IPS-18c (cell line): ENCODE measurements around the gene MYH6.
"Not testable (repeated sequence)": the region's sequence is repeated elsewhere in the genome, so short reads cannot be mapped to it uniquely, and the experiment has no call there.

ENCODE experiments used
- H3K4me3 ChIP-seq: 2 replicates; pipeline ENCODE4 v1.7.0; 2013; ENCODE audit warnings: low read depth, mild to moderate bottlenecking, low read length, moderate library complexity; ENCODE audit not compliant: insufficient read depth
- H3K9me3 ChIP-seq: one replicate; pipeline ENCODE4 v1.6.1; 2013; ENCODE audit warnings: mild to moderate bottlenecking, low read length, moderate library complexity; ENCODE audit not compliant: control insufficient read depth, insufficient read depth

MYH6 gene

GRCh38 chr14:23438101-23438971 lies 30.3 kb upstream of the MYH6 start:
- Histone ChIP-seq H3K4me3 (no peak overlapping the region), H3K9me3 (no peaks in the 10 kb centered on the region)

- Histone ChIP-seq H3K9me3 (no peaks in the 10 kb centered on the region), H3K4me3 (no peak overlapping the region)
Measured at GRCh38 chr14:23437133-23438100, 29.3 kb upstream of the MYH6 start.

- Histone ChIP-seq H3K9me3 (no peaks in the 10 kb centered on the region), H3K4me3 (no peak overlapping the region)
Measured at GRCh38 chr14:23436327-23437132, 28.5 kb upstream of the MYH6 start.

DNA sequence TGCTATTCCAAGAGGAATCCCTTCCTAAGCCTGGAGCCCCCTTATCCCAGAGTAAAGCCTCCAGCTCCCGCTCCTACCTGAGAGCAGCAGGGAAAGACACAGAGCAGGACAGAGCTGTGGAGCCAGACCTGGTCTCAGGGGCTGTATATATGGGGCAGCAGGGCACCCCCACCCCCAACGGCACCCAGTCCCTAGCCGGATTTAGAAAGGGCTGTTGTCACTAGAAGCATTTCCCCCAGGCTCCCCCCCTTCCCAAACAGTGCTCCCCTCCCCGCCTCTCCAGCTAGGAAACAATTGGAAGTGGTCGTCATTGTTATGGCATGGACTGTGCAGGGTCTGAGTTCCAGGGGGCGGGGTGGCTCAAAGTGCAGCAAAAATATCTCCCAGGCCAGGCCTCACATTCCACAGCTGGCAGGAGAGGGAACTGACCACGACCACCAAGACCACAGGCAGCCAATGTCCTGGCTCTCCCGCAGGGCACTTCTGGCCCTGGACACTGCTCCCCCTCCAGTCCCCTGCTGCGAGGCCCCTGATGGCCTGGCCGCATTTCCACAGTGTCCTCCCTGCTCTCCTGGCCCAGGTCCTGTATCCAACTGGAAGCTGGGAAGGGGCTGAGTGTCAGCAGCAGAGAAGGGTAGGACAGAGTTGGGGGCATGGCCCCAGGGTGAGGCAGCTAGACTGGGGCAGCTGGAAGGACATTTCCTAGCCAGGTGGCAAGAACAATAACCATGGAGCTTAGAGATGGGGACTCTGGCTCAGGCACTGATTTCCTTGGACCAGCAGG lies 27.7 kb upstream of the MYH6 start, which contains the start of gene MYH7:
TSS of gene MYH7 (minus strand) at position 118 of the 784 bp plus-strand sequence. CDS start 1,928 bp downstream, outside the sequence.
- H3K9me3 ChIP-seq, result no peaks in the 10 kb centered on the region

GRCh38 chr14:23434488-23435222 lies 26.6 kb upstream of the MYH6 start:
- Histone ChIP-seq H3K4me3 (no peak overlapping the region), H3K9me3 (no peaks in the 10 kb centered on the region)

More for the DNA sequence above, 27.7 kb upstream of the MYH6 start, which contains the start of gene MYH7:
- H3K4me3 ChIP-seq, result no peak within 1 kb of the TSS

DNA sequence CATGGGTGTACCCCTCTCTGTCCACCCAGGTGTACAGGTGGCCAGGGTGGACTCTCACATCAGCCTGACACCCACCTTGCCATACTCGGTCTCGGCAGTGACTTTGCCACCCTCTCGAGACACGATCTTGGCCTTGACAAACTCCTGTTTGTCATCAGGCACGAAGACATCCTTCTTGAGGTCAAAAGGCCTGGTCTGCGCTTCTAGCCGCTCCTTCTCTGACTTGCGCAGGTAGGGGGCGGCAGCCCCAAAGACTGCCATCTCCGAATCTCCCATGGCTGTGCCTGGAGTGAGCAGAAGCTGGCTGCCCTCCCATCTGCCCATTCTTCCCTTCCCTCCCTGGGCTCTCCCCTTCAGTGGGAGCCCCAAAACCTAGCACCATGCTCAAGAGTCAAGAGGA lies 25.4 kb upstream of the MYH6 start:
- Histone ChIP-seq H3K4me3 (no peak overlapping the region), H3K9me3 (no peaks in the 10 kb centered on the region)

GRCh38 chr14:23432946-23433345 lies 24.9 kb upstream of the MYH6 start:
- Histone ChIP-seq H3K9me3 (no peaks in the 10 kb centered on the region), H3K4me3 (no peak overlapping the region)

- Histone ChIP-seq H3K4me3 (no peak overlapping the region), H3K9me3 (no peaks in the 10 kb centered on the region)
Measured at GRCh38 chr14:23432102-23432925, 24.2 kb upstream of the MYH6 start.

DNA sequence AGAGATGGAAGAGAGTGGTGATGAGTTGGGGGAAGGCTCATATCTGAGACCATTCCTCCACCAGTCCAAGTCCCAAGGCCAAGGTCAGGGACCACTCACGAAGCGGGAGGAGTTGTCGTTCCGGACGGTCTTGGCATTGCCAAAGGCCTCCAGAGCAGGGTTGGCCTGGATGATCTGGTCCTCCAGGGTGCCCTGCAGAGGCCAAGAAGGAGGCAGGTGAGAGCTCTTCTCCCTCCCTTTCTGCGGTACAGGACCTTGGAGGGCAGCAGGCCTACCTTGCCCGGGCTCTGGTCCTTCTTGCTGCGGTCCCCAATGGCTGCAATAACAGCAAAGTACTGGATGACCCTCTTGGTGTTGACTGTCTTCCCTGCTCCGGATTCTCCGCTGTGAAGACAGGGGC lies 23.4 kb upstream of the MYH6 start:
- Histone ChIP-seq H3K4me3 (no peak overlapping the region), H3K9me3 (no peaks in the 10 kb centered on the region)

- Histone ChIP-seq H3K9me3 (no peaks in the 10 kb centered on the region), H3K4me3 (no peak overlapping the region)
Measured at GRCh38 chr14:23430723-23431085, 22.6 kb upstream of the MYH6 start.

DNA sequence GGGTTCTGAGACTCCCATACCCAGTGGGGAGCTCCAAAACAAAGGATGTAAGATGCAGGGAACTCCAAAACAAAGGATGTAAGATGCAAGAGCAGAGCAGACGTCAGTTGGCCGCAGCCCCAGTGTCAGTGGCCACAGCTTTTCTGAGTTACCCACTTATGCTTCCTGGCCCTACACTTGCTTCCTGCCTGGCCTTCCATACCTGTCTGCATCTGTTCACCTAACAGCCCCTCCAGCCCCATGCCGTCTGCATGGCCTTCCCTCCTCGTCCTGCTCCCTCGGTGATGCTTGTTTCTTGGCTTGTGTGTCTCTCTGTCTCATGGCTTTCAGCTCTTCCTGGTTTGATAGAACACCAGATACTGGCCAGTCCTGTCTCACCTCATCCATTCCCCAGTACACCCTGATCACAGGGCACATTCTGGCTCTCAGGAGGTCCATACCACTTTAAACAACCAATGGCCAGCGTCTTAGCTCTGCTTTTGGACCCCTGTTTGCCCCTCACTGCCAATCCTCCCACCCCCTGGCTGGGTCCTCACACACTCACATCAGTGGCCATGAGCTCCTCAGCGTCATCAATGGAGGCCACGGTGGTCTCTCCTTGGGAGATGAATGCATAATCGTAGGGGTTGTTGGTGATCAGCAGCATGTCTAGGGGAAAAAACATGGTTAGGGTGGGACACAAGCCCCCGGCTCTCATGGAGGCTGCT lies 22.1 kb upstream of the MYH6 start:
- Histone ChIP-seq H3K4me3 (no peak overlapping the region), H3K9me3 (no peaks in the 10 kb centered on the region)

DNA sequence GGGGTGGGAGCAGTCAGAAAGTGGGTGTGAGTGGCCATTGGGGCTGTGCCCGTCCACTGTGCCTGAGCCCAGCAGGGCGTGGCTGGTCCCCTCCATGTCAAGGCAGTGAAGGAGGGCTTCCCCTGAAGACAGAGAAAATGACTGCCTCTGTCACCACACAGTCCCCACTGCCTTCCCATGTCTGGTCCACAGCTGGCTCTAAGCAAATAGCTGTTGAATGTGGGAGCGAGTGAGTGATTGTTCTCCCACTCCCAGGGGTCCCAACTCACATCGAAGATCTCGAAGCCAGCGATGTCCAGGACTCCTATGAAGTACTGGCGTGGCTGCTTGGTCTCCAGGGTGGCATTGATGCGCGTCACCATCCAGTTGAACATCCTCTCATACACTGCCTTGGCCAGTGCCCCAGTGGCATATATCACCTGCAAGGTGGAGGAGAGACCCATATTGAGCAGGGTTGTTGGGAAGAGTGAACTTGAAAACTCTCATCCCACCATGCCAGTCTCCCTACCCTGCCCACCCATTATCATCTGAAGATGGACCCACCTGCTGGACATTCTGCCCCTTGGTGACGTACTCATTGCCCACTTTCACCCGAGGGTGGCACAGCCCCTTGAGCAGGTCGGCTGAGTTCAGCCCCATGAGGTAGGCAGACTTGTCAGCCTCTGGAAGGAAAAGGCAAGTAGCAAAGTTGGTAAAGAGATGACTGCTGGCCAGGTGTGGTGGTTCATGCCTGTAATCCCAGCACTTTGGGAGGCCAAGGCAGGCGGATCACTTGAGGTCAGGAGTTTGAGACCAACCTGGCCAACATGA lies 20.8 kb upstream of the MYH6 start:
- H3K4me3 ChIP-seq, result no peak overlapping the region

GRCh38 chr14:23425798-23426197 lies 17.7 kb upstream of the MYH6 start:
- H3K4me3 ChIP-seq, H3K9me3 ChIP-seq: not testable (repeated sequence)

More for the DNA sequence above, 20.8 kb upstream of the MYH6 start:
- no peaks in the 10 kb centered on the region for H3K9me3 ChIP-seq

DNA sequence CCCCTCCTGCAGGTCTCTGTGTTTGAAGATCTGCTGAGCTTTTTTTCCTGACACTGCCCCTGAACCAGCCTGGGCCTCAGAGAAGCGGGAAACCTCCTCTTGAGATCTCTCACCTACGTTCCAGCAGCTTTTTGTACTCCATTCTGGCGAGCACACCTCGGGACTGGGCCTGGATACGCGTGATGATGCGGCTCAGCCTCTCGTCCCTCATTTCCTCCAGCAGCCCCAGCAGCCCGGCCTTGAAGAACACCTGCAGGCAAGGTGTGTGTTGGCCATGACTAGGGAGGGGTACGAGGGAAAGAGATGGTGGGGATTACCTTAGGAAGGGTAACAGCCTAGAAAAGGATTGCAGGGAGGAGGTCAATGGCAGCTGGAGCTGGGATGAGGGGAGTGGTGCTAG lies 17.1 kb upstream of the MYH6 start:
- Histone ChIP-seq H3K9me3 (no peaks in the 10 kb centered on the region), H3K4me3 (no peak overlapping the region)
